ENCODE data around the gene IL1R2.

Gene IL1R2

DNA sequence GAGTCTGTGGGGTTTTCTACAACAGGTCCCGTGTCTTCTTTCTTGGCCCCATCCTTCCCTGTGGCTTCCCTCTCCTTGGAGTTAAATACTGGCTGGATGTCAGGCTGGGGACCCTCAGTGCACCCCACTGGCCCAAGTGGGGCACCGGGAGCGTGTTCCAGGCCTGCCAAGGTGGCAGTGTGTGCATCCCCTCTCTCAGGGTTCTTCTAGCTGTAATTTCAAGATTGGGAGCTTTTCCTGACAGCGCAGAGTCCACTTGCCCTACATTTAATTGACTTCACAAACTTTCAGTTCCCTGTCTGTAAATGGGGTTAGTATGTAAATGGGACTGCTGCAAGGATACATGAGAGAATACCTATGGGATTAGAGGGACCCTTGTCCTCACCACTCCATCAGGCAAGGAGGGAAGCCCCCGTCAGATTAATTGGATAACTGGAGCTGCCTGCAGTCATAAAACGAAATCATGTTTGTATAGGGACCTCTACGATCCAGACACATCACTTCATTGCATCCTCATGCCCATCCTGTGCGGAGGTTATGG is 66.6 kb downstream of the IL1R2 start:
- no peaks in the 10 kb centered on the region for H3K36me3 ChIP-seq (replicated peaks; ENCODE audit: low read depth, low read length)

DNA sequence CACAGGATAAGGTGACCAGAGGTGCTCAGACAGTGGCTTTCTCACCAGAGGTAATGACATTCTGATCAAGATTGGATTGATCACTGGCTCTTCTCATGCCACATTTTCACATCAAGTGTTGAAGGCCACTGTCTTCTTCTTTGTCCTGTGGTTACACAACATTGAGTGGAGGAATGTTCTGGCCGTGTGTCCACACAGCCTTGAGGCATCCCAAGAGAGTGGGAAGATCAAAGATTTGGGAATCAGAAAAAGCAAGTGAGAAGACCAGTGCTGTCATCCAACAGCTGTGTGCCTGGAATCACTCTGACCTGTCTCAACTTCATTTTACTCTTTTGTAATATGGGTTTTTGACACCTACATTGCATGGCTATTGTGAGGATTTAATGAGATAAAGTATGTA is 67.4 kb downstream of the IL1R2 start:
- Histone ChIP-seq H3K4me1 (ENCODE audit: low read length) (peaks cover 19% of the 10 kb centered on the region), H3K36me3 (replicated peaks; ENCODE audit: low read depth, low read length) (no peaks in the 10 kb centered on the region), H3K4me3 (ENCODE audit: low read length) (no peak overlapping the region), H3K27me3 (ENCODE audit: low read depth, low read length) (peaks cover 42% of the 10 kb centered on the region), H2AFZ (ENCODE audit: low read depth, low read length) (no peak overlapping the region), H3K79me2 (ENCODE audit: low read length) (no peaks in the 10 kb centered on the region), H3K4me2 (ENCODE audit: low read length) (no peak overlapping the region), H3K9me3 (ENCODE audit: insufficient read depth, low read length) (no peaks in the 10 kb centered on the region), H3K27ac (ENCODE audit: low read length) (no peak overlapping the region), H4K20me1 (ENCODE audit: insufficient read depth, low read length) (no peaks in the 10 kb centered on the region), H3K9ac (ENCODE audit: low read length) (no peak overlapping the region)
- no peak for TF ChIP-seq EZH2phosphoT487 (IDR thresholded peaks at IDR 0.05; ENCODE audit: low read depth)
- TF ChIP-seq, protein P1, sequence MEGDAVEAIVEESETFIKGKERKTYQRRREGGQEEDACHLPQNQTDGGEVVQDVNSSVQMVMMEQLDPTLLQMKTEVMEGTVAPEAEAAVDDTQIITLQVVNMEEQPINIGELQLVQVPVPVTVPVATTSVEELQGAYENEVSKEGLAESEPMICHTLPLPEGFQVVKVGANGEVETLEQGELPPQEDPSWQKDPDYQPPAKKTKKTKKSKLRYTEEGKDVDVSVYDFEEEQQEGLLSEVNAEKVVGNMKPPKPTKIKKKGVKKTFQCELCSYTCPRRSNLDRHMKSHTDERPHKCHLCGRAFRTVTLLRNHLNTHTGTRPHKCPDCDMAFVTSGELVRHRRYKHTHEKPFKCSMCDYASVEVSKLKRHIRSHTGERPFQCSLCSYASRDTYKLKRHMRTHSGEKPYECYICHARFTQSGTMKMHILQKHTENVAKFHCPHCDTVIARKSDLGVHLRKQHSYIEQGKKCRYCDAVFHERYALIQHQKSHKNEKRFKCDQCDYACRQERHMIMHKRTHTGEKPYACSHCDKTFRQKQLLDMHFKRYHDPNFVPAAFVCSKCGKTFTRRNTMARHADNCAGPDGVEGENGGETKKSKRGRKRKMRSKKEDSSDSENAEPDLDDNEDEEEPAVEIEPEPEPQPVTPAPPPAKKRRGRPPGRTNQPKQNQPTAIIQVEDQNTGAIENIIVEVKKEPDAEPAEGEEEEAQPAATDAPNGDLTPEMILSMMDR (IDR thresholded peaks at IDR 0.05; ENCODE audit: low read depth, low read length) = no peak

More for the DNA sequence above, 66.6 kb downstream of the IL1R2 start:
- H3K9ac ChIP-seq (ENCODE audit: low read length) = no peak overlapping the region
- no peak overlapping the region for H2AFZ ChIP-seq (ENCODE audit: low read depth, low read length)
- peaks cover 42% of the 10 kb centered on the region for H3K27me3 ChIP-seq (ENCODE audit: low read depth, low read length)
- peaks cover 19% of the 10 kb centered on the region for H3K4me1 ChIP-seq (ENCODE audit: low read length)
- H3K9me3 ChIP-seq (ENCODE audit: insufficient read depth, low read length) = no peaks in the 10 kb centered on the region
- H3K79me2 ChIP-seq (ENCODE audit: low read length) = no peaks in the 10 kb centered on the region
- H3K4me2 ChIP-seq (ENCODE audit: low read length) = no peak overlapping the region
- no peaks in the 10 kb centered on the region for H4K20me1 ChIP-seq (ENCODE audit: insufficient read depth, low read length)
- no peak overlapping the region for H3K4me3 ChIP-seq (ENCODE audit: low read length)
- TF ChIP-seq EZH2phosphoT487 (IDR thresholded peaks at IDR 0.05; ENCODE audit: low read depth) = no peak
- TF ChIP-seq, protein P1 (IDR thresholded peaks at IDR 0.05; ENCODE audit: low read depth, low read length) = no peak
- H3K27ac ChIP-seq (ENCODE audit: low read length) = no peak overlapping the region

DNA sequence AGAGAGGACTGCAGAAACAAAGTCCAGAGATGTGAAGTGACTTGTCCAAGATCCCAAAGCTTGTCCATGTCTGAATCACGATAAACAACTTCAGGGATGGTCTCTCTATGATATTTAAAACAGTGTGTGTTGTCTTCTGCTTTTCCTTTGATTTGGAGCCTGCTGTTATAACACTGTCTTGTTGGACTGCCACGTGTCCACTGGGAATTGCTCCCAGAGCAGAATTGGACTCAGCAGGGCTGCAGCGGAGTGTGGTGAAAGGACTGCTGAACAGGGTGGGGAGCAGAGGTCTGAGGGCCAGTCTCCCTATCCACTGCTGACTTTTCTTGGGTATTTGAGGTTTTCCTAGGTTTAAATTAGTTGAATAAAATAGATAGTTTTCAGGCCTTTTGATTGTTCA is 68.3 kb downstream of the IL1R2 start:
- Histone ChIP-seq H3K79me2 (ENCODE audit: low read length) (no peaks in the 10 kb centered on the region), H3K4me2 (ENCODE audit: low read length) (no peak overlapping the region), H3K9me3 (ENCODE audit: insufficient read depth, low read length) (no peaks in the 10 kb centered on the region), H3K4me3 (ENCODE audit: low read length) (no peak overlapping the region), H3K36me3 (replicated peaks; ENCODE audit: low read depth, low read length) (no peaks in the 10 kb centered on the region), H3K27ac (ENCODE audit: low read length) (no peak overlapping the region), H3K9ac (ENCODE audit: low read length) (no peak overlapping the region), H2AFZ (ENCODE audit: low read depth, low read length) (no peak overlapping the region), H3K27me3 (ENCODE audit: low read depth, low read length) (peaks cover 36% of the 10 kb centered on the region), H4K20me1 (ENCODE audit: insufficient read depth, low read length) (no peaks in the 10 kb centered on the region), H3K4me1 (ENCODE audit: low read length) (peaks cover 19% of the 10 kb centered on the region)
- TF ChIP-seq EZH2phosphoT487 (IDR thresholded peaks at IDR 0.05; ENCODE audit: low read depth) = no peak
- TF ChIP-seq, protein P1 (IDR thresholded peaks at IDR 0.05; ENCODE audit: low read depth, low read length) = no peak

DNA sequence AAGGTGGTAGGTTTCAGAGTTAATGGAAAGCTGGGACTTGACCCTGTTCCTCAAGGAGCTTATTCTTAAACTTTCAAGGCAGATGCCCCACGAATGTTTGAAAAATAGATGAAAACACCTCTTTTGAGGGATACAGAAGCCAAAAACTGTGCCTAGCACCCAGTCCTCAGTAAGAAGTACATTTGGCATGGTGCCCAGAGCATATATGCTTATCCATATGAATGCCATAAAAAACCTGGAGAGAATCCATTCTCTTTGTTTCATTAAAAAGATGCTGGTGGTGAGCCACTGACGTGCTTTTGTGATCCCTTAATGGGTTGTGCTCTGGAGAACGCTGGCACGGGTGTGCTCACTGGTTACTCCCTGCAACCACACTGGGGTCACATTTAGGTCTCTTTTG is 69.0 kb downstream of the IL1R2 start:
- H2AFZ ChIP-seq (ENCODE audit: low read depth, low read length) = no peak overlapping the region
- no peak overlapping the region for H3K4me3 ChIP-seq (ENCODE audit: low read length)
- no peak overlapping the region for H3K27ac ChIP-seq (ENCODE audit: low read length)
- H3K4me1 ChIP-seq (ENCODE audit: low read length) = peaks cover 19% of the 10 kb centered on the region
- H3K79me2 ChIP-seq (ENCODE audit: low read length) = no peaks in the 10 kb centered on the region
- no peaks in the 10 kb centered on the region for H4K20me1 ChIP-seq (ENCODE audit: insufficient read depth, low read length)
- no peaks in the 10 kb centered on the region for H3K9me3 ChIP-seq (ENCODE audit: insufficient read depth, low read length)
- no peak overlapping the region for H3K4me2 ChIP-seq (ENCODE audit: low read length)
- no peak overlapping the region for H3K9ac ChIP-seq (ENCODE audit: low read length)
- H3K36me3 ChIP-seq (replicated peaks; ENCODE audit: low read depth, low read length) = no peaks in the 10 kb centered on the region
- H3K27me3 ChIP-seq (ENCODE audit: low read depth, low read length) = peaks cover 29% of the 10 kb centered on the region
- TF ChIP-seq EZH2phosphoT487 (IDR thresholded peaks at IDR 0.05; ENCODE audit: low read depth) = no peak
- TF ChIP-seq, protein P1 (IDR thresholded peaks at IDR 0.05; ENCODE audit: low read depth, low read length) = no peak
